Endothelial cell of umbilical vein (primary cell): ENCODE data around the gene C2CD5. TPM values are rescaled to one million over a fixed set of nuclear protein-coding genes. Genes with fewer than 3 reads are reported as not detected.

Experiments used
- BruUV-seq: library from RNA; stranded (reverse); fragments of 400-500 nt; replicated peaks from 2 replicates; lab custom pipeline; 2021; lab: Mats Ljungman, UMichigan
- CTCF ChIA-PET: fragments of 300-600, 350-600 bp; sonication (Branson Sonifier 250); formaldehyde crosslinking; loops from one replicate; lab custom pipeline; 2021; ENCODE audit warnings: antibody characterized with exemption, inconsistent platforms; lab: Charles Lee
- POLR2A ChIA-PET: fragments of 300-600, 350-600 bp; sonication (Branson Sonifier 250); formaldehyde crosslinking; loops from one replicate; lab custom pipeline; 2021; ENCODE audit warnings: antibody characterized with exemption, inconsistent platforms; lab: Charles Lee
- DNase-seq: peaks from one replicate; pipeline ENCODE4 v3.0.0-alpha.2; 2011; ENCODE audit warnings: low read depth, low spot score
- FAIRE-seq: peaks from 2 replicates; lab custom pipeline; 2011; peaks lifted over from hg19 to GRCh38; lab: Jason Lieb, UNC
- H2AFZ ChIP-seq: 2 replicates; pipeline ENCODE4 v1.6.0; 2012; ENCODE audit warnings: low read depth, low read length, control low read depth, inconsistent platforms
- H3K27ac ChIP-seq: 2 replicates; pipeline ENCODE4 v1.5.1; 2011; ENCODE audit warnings: low read depth, mild to moderate bottlenecking, control low read depth, low read length, moderate library complexity; ENCODE audit not compliant: insufficient read depth
- H3K27me3 ChIP-seq, 2 experiments: 2 replicates each; pipeline versions ENCODE4 v1.6.0 to v1.6.1; 2011; ENCODE audit warnings: low read length in 2 of 2, mixed read lengths in 1 of 2; ENCODE audit not compliant: control insufficient read depth in 2 of 2, insufficient read depth in 2 of 2
- H3K36me3 ChIP-seq, 2 experiments: 2 replicates in 1 of 2; 3 replicates in 1 of 2; pipeline ENCODE4 v1.5.1; 2011; ENCODE audit warnings: low read length in 2 of 2, mild to moderate bottlenecking in 1 of 2, moderate library complexity in 1 of 2; ENCODE audit not compliant: control insufficient read depth in 2 of 2, insufficient read depth in 2 of 2; ENCODE audit errors: extremely low read depth in 1 of 2
- H3K4me1 ChIP-seq: 3 replicates; pipeline ENCODE4 v1.5.1; 2011; ENCODE audit warnings: mild to moderate bottlenecking, low read length; ENCODE audit not compliant: control insufficient read depth, insufficient read depth; ENCODE audit errors: extremely low read depth
- H3K4me2 ChIP-seq: 2 replicates; pipeline ENCODE4 v1.6.1; 2011; ENCODE audit warnings: low read length, control low read depth, mixed read lengths; ENCODE audit not compliant: insufficient read depth
- H3K4me3 ChIP-seq, 3 experiments: fragments of 200-600 bp in 1 of 3; sonication (generic), shearing (Covaris generic) in 1 of 3; replicated peaks in 1 of 3; 2 replicates each; pipeline ENCODE4 v1.5.1; 2011 to 2016; ENCODE audit warnings: control low read depth in 3 of 3, low read length in 3 of 3, mild to moderate bottlenecking in 2 of 3, inconsistent platforms in 1 of 3, low read depth in 1 of 3, moderate library complexity in 1 of 3; ENCODE audit not compliant: insufficient read depth in 1 of 3
- H3K79me2 ChIP-seq: 2 replicates; pipeline ENCODE4 v1.6.0; 2012; ENCODE audit warnings: low read length, inconsistent platforms; ENCODE audit not compliant: control insufficient read depth, insufficient read depth
- H3K9ac ChIP-seq: replicated peaks from 2 replicates; pipeline ENCODE3; 2011; ENCODE audit warnings: low read length, control low read depth; ENCODE audit not compliant: insufficient read depth; ENCODE audit errors: extremely low read depth
- H3K9me1 ChIP-seq: replicated peaks from 3 replicates; pipeline ENCODE4 v1.6.0; 2011; ENCODE audit warnings: mild to moderate bottlenecking, low read length; ENCODE audit not compliant: control insufficient read depth, insufficient read depth; ENCODE audit errors: extremely low read depth
- H3K9me3 ChIP-seq: replicated peaks from 2 replicates; pipeline ENCODE4 v1.5.1; 2012; ENCODE audit warnings: low read length, inconsistent platforms; ENCODE audit not compliant: control insufficient read depth, insufficient read depth
- H4K20me1 ChIP-seq: replicated peaks from 2 replicates; pipeline ENCODE3; 2011; ENCODE audit warnings: mild to moderate bottlenecking, low read length; ENCODE audit not compliant: control insufficient read depth, insufficient read depth; ENCODE audit errors: extremely low read depth
- EZH2 ChIP-seq: IDR thresholded peaks from 2 replicates; pipeline ENCODE4 v1.6.1; 2012; ENCODE audit warnings: borderline replicate concordance, low read depth, mild to moderate bottlenecking, moderate library complexity, low read length, inconsistent platforms; ENCODE audit not compliant: severe bottlenecking
- FOS ChIP-seq: IDR thresholded peaks from 2 replicates; pipeline ENCODE4 v1.6.1; 2011; ENCODE audit warnings: mild to moderate bottlenecking, low read length, moderate library complexity, borderline replicate concordance; ENCODE audit not compliant: insufficient read depth
- GATA2 ChIP-seq: IDR thresholded peaks from 2 replicates; pipeline ENCODE4 v1.7.0; 2011; ENCODE audit warnings: low read depth, mild to moderate bottlenecking, moderate library complexity, mixed read lengths, low read length; ENCODE audit not compliant: insufficient read length, insufficient read depth
- JUN ChIP-seq: IDR thresholded peaks from 2 replicates; pipeline ENCODE4 v1.6.1; 2011; ENCODE audit warnings: borderline replicate concordance, low read depth; ENCODE audit not compliant: insufficient read length, insufficient read depth
- MYC ChIP-seq: IDR thresholded peaks from one replicate; pipeline ENCODE4 v1.6.1; 2011; ENCODE audit warnings: mild to moderate bottlenecking, low read depth, low read length
- POLR2A ChIP-seq: IDR thresholded peaks from 2 replicates; pipeline ENCODE4 v1.6.1; 2012; ENCODE audit warnings: low read depth, mild to moderate bottlenecking, control low read depth, low read length
- POLR2AphosphoS5 ChIP-seq: IDR thresholded peaks from 2 replicates; pipeline ENCODE4 v1.6.1; 2012; ENCODE audit warnings: low read depth, mild to moderate bottlenecking, control low read depth, low read length, moderate library complexity; ENCODE audit not compliant: insufficient read depth
- dilution Hi-C: fragments of 300-500 bp; cut with MboI; formaldehyde crosslinking; loops from one replicate; pipeline ENCODE4 v1.15.0; 2019; ENCODE audit warnings: low sequenced_read_pairs; ENCODE audit not compliant: extremely low pct_ligation_motif_present
- intact Hi-C: fragments of 100-400 bp; cut with micrococcal nuclease; formaldehyde crosslinking; loops from one replicate; pipeline ENCODE4 v1.10.0; 2022
- polyA plus RNA-seq, 4 experiments: library from polyadenylated mRNA; depleted of rRNA in 3 of 4; stranded (reverse) in 3 of 4; unstranded in 1 of 4; fragments of >200 nt; gene quantifications; 2 replicates each; pipeline versions ENCODE4 v1.2.1 to v1.2.3, GENCODE V29; 2011 to 2012; ENCODE audit warnings: missing spikeins in 1 of 4
- total RNA-seq: library from RNA; stranded (reverse); gene quantifications from 2 replicates; pipeline ENCODE4 v1.2.3, GENCODE V29; 2021
- TF ChIP-seq, protein P1 (sequence below), 2 donors: IDR thresholded peaks; 1 replicate in 1 of 2; 2 replicates in 1 of 2; pipeline ENCODE4 v1.5.1; 2011; ENCODE audit warnings: low read length in 2 of 2, mild to moderate bottlenecking in 2 of 2, moderate library complexity in 2 of 2, control low read depth in 1 of 2, inconsistent platforms in 1 of 2, low read depth in 1 of 2; ENCODE audit not compliant: insufficient read depth in 1 of 2; ENCODE audit errors: extremely low read depth in 1 of 2
- TF ChIP-seq, protein P2 (sequence below): IDR thresholded peaks from 2 replicates; pipeline ENCODE4 v1.6.1; 2011; ENCODE audit not compliant: insufficient read depth, insufficient read length

The C2CD5 gene
- total and polyA plus RNA-seq, 2 donors (not counting 3 experiments of a cell fraction or from before 2014, with no cell fraction given) = 12.9 to 32.9 TPM

DNA sequence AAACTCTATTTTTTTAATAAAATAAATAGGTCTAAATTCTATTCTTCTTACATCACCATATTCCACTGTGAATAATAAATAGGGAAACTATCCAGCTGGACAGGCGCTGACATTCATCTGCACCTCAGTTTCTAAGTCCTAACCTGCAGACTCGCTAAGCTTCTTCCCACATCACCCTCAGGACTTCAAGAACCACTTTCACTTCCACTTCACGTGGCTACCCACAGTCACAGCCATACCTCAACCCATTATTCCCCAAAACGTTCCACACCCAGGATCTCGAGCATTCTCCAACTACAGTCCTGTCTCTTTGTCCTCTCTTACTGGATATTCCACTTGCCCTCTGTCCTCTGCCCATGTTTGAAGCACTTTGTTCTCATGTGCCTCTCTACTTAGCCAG is 71.1 kb downstream of the C2CD5 start:
- TF ChIP-seq EZH2 (no peak), FOS (no peak), GATA2 (no peak), MYC (no peak), JUN (no peak), POLR2A (no peak), POLR2AphosphoS5 (no peak)
- TF ChIP-seq, protein P1, sequence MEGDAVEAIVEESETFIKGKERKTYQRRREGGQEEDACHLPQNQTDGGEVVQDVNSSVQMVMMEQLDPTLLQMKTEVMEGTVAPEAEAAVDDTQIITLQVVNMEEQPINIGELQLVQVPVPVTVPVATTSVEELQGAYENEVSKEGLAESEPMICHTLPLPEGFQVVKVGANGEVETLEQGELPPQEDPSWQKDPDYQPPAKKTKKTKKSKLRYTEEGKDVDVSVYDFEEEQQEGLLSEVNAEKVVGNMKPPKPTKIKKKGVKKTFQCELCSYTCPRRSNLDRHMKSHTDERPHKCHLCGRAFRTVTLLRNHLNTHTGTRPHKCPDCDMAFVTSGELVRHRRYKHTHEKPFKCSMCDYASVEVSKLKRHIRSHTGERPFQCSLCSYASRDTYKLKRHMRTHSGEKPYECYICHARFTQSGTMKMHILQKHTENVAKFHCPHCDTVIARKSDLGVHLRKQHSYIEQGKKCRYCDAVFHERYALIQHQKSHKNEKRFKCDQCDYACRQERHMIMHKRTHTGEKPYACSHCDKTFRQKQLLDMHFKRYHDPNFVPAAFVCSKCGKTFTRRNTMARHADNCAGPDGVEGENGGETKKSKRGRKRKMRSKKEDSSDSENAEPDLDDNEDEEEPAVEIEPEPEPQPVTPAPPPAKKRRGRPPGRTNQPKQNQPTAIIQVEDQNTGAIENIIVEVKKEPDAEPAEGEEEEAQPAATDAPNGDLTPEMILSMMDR (IDR thresholded peaks at IDR 0.05; ENCODE audit: extremely low read depth in 1 of 2, insufficient read depth in 1 of 2, low read depth in 1 of 2, low read length in 2 of 2) = no peak
- TF ChIP-seq, protein P2, sequence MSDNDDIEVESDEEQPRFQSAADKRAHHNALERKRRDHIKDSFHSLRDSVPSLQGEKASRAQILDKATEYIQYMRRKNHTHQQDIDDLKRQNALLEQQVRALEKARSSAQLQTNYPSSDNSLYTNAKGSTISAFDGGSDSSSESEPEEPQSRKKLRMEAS = no peak
- BruUV-seq = no TSS peak
- Histone ChIP-seq H3K4me1 (peaks cover 11% of the 10 kb centered on the region), H3K4me3 (no peak overlapping the region), H3K36me3 (peaks cover 2 to 6% of the 10 kb centered on the region in 2 experiments), H3K79me2 (no peaks in the 10 kb centered on the region), H3K9me3 (no peaks in the 10 kb centered on the region), H3K27ac (no peak overlapping the region), H3K27me3 (no peaks in the 10 kb centered on the region), H4K20me1 (no peaks in the 10 kb centered on the region), H2AFZ (no peak overlapping the region), H3K4me2 (no peak overlapping the region), H3K9ac (no peak overlapping the region), H3K9me1 (no peaks in the 10 kb centered on the region)
- ChIA-PET CTCF (interaction anchor here (2.0 to 3.7 kb wide), 2 partner anchors 13 to 198 kb away, joined by 5 to 20 read pairs; no protein-coding TSS in a partner anchor), POLR2A (no interaction called here)
- dilution Hi-C loops (no loop called here), intact Hi-C loops (no loop called here)
- DNase-seq = no peak
- no peak for FAIRE-seq
